ENCODE data around the gene TRABD2B.

TRABD2B gene

DNA sequence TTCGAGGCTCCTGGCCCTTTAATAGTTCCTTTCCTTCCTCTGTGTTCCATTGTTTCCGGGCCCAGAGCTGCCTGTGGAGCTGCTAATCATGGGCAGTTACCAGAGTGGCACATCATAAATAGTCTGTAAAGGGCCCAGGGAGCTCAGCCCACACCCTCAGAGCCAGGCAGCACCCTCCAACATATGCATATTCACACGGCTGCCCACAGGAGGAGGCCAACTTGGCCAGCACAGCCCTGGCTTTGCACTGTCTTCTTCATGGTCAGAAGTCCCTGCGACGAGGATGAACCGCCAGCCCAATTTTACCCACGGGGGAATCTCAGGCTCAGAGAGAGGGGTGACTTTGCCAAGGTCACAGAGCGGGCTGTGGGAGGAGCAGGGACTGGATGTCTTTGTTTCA, 172.5 kb downstream of the TRABD2B start:
- DNase-seq (ENCODE audit: low spot score): no peak

DNA sequence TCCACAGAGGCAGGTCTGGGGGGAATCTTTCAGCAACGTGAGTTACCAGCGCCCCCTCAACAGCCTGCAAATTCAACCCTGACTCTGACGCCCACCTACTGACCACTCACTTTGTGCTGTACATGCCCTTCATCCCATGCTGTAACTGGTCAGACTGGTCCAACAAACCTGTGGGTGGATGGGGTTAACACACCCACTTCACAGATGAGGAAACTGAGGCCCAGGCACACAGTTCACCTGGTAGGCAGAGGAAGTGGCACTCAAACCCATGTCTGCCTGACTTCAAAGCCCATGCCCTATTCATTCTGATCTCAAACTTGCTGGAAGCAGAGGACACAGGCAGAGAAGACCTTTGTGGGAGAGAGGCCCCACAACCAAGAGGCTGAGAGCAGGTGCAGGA, 172.9 kb downstream of the TRABD2B start:
- no peak for DNase-seq (ENCODE audit: low spot score)

DNA sequence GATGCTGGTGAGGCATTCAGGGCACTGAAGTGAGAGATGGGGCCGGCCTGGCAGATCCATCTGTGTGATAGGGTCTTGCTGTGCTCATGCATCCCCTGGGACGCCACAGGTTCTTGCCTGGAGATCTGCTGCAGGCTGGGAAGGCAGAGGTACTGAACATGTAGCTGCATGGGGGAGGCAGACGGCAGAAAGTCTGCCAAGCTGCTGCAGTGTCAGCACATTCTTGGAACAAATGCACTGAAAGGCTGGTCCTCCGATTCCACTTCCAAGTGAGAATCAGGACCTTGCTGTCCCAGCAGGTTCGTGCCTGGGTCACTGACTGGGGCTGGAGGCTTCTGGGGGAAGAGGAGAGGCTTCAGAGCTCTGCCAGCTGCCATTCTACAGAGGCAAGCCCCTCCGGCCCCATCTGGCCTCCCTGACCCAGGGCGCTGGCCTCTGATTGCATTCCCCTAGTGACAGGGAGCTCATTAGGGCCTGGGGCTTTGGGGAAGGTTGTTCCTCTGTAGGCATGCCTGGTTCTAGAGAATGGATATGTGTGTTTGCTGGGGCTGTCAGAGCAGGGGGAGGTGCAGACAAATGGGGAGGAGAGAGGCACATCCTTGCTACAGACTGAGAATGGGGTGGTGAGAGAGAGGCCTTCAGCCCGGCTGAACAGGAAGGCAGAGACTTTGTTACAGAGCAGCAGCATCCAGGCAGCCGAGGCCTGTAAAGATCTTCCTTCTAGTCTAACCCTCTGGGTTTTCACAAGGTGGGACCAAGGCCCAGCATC, 174.0 kb downstream of the TRABD2B start:
- no peak for DNase-seq (ENCODE audit: low spot score)

DNA sequence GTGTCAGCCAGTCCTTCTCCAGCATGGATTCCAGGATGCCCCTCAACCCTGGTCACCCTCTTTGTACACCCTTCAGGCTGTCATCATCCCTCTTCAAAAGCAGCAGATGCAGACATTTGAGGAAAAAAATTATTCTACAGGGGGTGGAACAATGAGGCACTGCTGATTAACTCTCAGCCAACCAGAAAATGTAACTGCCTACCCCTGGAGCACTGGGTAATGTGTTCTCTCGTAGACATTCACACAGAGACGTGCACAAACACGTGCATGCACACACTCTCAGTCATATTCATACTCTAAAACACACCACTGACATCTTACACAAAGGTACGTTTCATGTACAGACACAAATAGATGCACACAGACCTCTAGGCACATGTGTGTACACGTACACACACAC, 175.4 kb downstream of the TRABD2B start:
- no peak for DNase-seq (ENCODE audit: low spot score)

DNA sequence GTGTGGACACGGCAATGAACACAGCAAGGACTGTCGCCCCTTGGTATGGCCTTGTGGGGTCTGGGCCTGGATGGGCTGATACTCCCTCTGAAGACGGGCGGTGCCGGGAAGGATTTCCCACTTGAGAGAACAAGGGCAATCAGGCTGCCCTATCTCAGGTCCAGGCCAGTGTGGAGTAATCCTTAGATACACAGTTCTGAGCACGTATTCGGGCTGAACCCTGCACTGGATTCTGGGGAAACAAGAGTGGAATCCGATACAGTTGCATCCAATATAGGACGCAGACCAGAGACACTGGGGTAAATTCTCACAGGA, 177.7 kb downstream of the TRABD2B start:
- no peak for DNase-seq (ENCODE audit: low spot score)

DNA sequence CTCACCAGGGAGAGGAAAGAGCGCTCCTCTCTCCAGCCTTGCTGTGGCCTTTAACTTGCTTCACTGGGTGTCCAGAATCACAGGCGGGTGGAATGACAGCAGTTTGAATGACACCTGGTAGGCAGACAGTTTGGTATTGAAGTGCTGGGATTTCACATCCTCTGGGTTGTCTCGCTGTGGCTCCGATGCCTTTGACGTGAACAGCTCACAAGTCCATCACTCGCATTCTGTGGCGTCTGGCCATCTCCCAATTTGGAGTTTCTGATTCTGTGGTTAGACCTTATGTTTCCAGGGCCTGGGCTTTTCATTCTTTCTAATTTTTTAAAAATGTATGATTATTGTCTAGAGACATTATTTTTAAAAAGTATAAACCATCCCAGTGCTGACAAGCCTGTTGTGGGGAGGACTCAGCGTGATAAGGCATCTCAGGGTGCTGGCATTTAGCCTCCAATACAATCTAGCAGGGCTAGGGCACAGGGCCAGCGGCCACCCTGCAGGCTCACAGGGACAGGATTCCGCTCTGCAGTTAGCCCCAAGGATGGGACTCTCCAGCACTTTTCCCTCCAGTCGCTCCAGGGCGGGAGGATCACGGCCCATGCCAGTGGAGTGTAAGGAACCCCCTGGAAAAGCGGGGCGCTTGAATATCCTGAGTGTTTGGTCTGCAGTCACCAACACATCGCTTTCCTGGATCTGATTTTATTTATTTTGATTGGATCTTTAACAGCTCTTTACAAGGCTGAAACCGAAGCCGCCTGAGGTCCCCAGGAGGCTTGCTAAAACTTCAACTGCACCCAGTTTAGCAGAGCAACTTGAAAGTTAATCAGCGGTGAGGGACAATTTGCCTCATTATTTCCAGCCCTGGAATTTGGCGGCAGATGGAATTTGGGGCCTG, 178.3 kb downstream of the TRABD2B start:
- no peak for DNase-seq (ENCODE audit: low spot score)

DNA sequence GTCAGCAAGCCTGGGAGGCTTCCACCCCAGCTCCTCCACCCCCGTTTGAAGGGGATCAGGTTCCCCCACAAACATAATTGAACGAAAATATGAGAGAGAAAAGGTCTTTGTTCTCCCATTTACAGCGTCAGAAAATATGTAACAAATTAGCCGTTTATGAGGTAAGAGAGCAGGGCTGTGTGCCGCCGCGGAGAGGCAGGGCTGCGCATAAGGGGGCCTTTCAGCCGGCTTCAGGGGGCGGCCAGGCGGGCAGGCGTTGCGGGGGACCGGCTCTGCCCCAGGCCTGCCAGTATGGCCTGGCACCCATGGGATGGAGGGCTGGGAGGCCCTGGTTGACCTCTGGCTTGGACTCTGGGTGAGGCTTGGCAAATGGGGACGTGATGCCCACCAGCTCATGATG, 179.3 kb downstream of the TRABD2B start:
- no peak for DNase-seq (ENCODE audit: low spot score)

DNA sequence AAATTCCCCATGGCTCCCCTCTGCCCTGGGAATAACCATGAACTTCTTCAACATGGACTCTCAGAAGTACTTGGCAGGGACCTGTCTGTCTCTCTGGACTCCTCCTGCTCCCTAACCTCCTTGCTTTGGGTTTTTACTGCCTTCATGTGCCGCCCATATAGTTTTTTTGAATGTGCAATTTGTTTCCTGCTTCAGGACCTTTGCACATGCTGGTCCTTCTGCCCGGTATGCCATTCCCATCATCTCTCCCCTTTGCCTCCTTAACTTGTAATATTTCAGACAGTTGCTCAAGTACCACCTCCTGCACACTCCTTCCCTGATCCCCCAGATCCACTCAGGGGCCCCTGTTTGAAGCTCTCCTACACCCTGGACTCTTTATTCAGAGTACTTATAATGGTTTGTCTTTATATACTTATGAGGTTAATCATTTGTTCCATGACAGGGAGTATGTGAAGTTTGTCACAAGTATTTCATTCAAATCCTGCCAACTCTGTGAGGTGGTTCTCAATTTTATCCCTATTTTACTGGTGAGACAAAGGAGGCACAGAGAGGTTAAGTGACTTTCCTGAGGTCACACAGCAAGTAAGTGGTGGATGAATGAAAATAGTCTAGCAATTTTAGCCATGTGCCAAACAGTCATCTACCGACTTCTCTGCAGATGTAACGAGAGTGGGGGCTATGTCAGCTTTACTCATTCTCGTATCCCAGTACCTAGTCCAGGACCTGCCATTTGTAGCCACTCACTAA, 180.7 kb downstream of the TRABD2B start:
- no peak for DNase-seq (ENCODE audit: low spot score)

DNA sequence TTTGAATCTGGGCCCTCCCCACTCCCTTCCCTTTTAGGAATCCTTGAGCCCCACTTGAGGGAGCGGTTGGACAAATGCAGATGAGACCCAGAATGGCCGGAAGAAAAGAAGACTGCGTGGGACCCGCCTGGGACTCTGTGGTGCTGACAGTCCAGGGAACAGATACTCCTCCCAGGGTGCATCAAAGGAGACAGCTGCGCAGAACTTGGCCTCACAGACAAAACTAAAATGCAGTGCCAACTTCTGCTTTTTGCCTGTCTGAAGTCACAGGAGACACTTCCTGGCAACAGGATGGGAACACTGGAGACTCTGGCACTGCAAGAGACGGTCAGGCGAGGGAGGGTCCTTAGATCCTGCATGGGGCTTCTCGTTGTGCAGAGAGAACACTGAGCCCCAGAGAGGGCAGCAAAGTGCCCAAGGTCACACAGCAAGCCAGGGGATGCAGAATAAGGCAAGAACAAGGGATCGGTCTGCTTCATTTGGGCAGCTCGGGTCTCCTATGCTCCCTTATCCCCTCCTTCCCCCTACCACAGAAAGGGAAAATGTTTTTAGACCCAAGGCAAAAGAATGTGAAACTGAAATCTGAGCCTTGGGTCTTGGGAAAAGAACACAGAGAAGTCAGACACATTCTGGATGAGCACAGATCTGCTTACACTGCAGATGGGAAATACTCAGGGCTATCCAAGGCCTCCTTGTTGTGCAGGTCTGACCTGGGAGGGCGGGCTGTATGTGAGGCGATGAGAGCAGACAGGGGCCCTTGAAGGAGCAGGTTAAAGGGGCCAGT, 182.4 kb downstream of the TRABD2B start:
- DNase-seq (ENCODE audit: low spot score): no peak

DNA sequence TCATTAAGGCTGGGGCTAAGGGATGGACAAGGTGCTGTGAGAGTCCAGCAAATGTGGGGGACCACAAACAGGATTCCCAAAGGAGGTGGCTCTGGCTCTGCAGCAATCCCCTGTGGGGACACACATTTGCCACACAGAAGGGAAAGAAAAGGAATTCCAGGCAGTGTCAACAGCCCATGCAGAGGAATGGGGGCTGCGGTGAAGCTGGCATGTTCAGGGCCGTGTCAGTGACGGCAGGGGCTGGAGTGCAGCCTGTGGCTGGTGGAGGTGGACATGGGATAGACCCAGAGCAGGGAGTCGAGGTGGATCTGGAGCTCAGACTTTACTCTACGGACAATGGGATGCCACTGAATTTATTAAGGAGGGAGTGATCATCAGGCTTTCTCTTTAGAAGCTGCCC, 183.2 kb downstream of the TRABD2B start:
- DNase-seq (ENCODE audit: low spot score): no peak

DNA sequence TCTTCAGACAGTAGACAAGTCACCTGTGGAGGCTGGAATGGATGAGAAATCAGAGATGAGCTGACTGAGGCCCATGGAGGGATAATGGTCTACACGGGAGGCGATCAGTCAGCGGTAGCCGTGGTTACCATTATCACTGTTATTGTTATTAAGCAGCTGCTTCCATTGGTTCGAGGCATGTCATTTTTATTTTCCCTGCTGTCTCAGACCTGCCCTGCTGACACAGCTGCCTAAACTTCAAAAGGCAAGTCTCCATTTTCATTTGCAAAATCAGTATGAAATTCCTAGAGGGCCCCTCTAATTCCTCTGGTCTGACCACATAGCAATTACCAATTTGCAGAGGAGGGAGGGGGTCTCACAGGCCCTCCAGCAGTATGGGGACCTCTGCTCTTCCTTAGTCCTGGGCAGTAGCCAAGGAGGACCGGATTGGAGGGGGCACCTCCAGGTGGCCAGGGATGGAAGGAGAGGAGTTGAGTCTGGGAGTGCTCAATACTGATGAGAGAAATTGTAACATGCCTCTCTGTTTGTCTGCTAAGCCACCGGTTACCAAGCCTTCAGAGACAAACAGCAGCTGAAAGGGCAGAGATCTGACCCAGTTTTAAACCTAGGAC, 184.2 kb downstream of the TRABD2B start:
- no peak for DNase-seq (ENCODE audit: low spot score)

DNA sequence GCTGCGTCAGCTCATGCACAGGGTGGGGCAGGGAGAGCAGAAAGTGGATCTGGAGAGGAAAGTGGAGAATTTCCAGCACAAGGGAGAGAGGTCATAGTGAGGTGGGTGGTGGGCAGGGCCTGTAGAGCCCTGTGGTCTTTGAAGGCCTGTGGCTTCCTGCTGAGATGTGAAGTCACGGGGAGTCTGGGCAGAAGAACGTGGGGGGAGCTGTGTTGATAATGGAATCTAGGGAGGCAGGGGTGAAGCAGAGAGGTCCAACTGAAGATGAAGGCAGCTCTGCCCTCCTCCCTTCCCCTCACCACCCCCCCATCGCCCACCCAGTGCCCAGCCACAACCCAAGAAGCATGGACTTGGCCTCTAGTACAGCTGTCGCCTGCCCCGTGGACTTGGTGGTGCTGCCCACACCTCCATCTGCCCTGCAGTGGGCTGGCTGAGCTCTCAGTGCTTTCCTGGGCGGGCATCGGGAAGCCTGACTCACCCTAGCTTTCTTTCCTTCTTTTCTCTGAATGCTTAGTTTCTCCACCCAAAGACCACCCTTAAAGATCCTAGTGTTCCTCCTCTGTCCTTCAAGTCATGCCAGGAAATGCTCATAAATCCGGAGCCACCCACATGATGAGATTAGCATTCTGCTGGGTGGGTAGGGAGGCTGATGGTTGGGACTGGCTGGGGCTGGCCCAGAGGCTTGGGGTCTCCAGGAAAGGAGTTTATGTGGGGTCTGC, 186.1 kb downstream of the TRABD2B start:
- DNase-seq (ENCODE audit: low spot score): no peak

DNA sequence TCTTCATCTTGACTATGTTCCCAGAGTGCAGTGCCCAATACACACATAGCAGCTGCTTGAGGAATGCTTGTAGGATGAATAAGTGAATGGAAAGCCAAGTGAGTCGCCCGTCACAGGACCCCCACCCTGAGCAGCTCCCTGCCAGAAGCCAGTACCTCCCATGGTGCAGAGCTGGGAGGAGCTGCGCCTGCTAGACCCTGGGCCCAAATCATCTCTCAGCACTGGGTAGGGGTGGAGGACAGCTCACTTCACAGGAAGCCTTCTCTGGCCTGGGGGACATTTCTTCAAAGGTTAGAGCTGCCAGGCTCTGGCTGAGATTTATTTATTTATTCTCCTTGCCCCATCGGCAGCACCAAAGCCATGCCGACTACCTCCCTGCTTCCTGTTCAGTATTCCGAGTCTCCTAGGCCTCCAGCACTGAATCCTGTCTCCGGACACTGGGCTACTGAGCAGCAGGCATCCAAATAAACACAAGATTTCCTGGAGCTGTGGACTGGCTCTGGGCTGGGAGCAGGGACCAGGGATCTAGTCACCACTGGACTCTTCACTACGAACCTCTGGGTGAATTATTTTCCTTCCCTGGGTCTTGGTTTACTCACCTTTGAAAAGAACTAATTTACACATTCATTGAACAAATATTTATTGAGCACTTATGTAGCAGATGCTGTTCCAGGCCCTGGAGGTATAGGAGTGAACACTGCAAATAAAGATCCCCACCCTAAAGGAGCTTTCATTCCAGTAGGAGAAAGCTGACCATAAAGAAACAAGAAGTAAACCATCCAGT, 187.7 kb downstream of the TRABD2B start:
- no peak for DNase-seq (ENCODE audit: low spot score)

DNA sequence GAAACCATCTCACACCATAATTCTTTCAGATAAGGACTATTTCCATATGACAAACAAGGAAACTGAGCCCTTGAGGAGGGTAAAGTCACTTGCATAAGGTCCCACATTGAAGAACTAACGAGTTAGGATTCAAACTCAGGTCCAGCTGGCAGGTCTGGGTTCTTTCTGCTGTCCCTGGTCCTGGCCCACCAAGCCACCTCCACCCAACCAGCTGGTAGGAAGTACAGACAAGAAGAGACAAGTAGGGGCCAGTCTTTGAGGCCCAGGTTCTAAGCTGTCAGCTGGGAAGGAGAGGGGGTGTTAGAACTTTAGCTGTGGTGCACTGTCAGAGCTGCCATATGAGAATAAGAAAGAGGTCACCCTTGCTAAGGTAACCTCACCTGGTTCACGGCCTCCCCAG, 188.6 kb downstream of the TRABD2B start:
- no peak for DNase-seq (ENCODE audit: low spot score)

DNA sequence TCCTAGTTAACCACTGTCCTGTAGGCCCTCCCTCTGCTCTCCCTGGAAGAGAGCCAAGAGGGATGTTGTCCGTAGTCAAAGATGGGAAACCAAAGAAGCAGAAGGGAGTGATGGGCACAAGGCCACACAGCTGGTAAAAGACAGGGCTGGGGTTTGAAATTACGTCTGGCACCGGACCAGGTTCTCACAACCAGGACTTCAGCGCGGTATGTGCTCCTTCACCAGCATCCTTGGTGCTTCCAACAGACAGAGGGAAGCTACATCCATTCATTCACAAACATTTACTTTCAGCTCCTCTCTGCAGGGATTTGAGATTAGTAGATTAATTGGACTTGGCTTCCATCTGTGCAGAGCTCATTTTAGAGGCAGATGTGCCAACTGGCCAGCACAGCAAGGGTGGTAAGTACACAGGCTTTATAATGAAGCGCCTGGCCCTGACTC, 191.2 kb downstream of the TRABD2B start:
- no peak for DNase-seq (ENCODE audit: low spot score)

DNA sequence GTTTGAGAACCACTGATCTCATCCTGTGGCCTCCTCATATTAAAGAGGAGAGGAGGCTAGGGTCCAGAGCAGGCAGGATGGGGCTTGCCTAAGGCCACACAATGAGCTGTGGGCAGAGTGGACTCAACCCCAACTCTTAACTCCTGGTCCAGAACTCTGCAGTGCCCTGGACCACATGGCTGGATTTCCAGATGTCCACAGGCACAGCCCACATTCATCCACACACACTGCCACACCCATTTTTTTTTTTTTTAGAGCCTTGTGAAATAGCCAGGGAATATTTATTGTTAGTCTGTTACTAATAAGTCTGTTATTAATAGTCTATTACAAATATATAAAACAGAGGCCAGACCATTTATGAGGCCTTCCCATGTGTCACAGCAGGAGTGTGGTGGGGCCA, 192.2 kb downstream of the TRABD2B start:
- DNase-seq (ENCODE audit: low spot score): no peak

DNA sequence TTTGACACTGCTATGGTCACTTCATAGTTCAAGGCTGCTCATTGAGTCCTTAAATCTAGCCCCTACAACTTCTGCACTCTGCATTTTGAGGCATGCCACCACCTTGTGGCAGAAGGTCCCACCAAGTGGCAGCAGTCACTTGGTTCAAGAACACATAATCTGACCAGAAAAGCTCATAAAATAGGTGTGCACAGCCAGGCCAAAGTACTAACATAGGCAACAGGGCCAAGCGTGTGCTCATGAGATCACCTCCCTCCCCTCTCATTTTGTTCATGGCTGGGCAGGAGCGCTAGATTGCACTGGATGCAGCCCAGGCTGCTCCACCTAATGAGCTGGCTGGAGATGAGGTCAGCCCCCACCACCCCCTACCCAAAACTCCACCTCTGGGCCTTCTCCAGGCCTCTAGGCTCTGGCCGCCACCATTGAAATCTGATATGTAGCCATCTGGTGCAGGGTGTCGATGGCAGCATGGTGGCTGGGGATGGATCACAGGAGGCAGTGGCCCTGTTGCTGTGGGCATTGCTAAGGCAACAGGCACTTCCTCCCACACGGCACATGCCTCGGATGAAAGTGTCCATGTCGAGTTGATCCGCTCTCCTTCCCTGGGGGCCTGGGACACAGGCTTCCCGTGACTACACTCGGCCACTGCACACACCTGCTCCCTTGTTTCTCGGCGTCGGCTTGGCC, 193.2 kb downstream of the TRABD2B start:
- no peak for DNase-seq (ENCODE audit: low spot score)

DNA sequence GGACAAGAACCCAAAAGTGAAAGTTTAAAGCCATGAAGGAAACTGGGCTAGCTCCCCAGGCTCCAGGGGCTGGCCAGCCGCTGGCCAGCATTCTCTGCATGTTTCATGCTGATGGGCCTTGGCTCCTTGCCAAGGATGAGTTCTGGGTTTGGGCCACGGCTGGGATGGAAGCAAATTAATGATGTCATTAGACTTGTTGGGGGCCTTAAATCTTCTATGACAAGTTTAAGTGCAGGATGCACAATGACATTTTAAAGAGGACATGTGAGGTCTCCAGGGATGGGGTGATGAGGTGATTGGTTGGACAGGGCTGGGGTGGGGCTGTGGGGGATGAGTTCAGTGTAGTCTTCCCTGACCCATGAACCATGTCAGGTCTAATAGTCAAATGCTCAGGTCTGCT, 199.6 kb downstream of the TRABD2B start:
- no peak for DNase-seq (ENCODE audit: low spot score)

DNA sequence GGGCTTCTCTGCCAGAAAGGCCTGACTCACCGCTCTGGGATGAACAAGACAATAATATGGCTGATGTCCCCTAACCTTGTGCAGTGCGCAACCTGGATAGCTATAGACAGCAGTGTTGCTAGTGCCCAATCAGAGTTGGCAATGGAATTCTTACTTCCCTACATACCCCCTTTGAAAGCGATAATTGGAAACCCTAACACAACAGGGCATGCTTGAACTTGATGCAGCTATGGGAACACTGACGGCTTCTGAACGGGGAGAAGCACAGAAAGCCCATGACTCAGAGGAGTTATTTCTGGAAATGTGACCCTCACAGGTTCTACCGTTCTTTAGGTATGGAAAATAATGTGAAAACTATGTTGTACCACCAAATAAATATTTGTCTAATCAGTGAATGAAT, 200.6 kb downstream of the TRABD2B start:
- DNase-seq (ENCODE audit: low spot score): no peak

DNA sequence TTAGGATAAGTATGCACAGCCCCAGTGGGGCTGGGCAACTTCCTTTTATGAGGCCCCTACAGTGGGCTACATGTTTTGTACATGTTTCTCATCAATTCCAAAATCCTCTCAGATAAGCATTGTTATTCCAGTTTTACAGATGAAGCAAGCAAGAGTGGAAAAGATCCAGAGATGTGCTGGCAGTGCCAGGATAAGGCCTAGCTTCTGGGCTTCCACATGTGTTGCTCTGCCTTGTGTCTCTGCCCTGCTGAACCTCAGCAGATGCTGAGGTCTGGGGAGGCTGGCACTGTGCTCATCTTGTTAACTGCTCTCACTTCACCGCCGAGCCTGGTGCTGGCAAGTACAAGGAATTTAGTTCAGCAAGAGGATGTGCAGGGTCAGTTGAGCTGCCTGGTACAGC, 202.1 kb downstream of the TRABD2B start:
- DNase-seq (ENCODE audit: low spot score): no peak
